GM12875 (cell line): ENCODE results near the gene TARP.

Experiments used
- H3K4me3 ChIP-seq: one replicate; pipeline ENCODE4 v1.5.1; 2011; ENCODE audit warnings: low read depth, low read length, control low read depth
- TF ChIP-seq, protein P1 (sequence below): IDR thresholded peaks from 2 replicates; pipeline ENCODE4 v1.5.1; 2011; ENCODE audit warnings: low read depth, mild to moderate bottlenecking, control low read depth, inconsistent platforms, low read length, moderate library complexity, borderline replicate concordance; ENCODE audit not compliant: insufficient read depth

Gene TARP

DNA sequence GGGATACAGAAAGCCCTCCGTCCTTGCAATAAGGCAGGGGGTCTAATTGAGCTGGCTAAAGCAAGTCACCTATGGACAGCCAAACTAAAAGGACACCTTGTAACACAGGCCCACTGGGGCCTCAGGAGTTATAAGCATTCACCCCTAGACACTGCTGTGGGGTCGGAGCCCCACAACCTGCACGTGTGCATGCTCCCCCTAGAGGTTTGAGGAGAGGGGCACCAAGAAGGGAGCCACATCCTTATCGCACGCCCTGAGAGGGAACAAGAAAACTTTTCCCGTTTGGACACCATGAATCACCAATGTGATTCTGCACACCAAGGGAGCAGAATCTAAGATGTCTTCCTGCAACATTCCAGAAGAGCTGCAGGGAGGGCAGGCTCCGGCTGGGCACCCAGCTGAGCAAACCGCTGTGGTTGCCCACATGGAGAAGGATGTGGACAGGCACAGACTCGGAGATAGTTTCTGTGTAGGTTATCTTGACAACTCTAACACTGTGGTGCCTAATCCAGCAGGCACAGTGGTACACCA lies 17.7 kb upstream of the TARP start:
- TF ChIP-seq, protein P1, sequence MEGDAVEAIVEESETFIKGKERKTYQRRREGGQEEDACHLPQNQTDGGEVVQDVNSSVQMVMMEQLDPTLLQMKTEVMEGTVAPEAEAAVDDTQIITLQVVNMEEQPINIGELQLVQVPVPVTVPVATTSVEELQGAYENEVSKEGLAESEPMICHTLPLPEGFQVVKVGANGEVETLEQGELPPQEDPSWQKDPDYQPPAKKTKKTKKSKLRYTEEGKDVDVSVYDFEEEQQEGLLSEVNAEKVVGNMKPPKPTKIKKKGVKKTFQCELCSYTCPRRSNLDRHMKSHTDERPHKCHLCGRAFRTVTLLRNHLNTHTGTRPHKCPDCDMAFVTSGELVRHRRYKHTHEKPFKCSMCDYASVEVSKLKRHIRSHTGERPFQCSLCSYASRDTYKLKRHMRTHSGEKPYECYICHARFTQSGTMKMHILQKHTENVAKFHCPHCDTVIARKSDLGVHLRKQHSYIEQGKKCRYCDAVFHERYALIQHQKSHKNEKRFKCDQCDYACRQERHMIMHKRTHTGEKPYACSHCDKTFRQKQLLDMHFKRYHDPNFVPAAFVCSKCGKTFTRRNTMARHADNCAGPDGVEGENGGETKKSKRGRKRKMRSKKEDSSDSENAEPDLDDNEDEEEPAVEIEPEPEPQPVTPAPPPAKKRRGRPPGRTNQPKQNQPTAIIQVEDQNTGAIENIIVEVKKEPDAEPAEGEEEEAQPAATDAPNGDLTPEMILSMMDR = peak; percentile 18; the same call in 1 of the 2 replicates
- no peak overlapping the region for H3K4me3 ChIP-seq

DNA sequence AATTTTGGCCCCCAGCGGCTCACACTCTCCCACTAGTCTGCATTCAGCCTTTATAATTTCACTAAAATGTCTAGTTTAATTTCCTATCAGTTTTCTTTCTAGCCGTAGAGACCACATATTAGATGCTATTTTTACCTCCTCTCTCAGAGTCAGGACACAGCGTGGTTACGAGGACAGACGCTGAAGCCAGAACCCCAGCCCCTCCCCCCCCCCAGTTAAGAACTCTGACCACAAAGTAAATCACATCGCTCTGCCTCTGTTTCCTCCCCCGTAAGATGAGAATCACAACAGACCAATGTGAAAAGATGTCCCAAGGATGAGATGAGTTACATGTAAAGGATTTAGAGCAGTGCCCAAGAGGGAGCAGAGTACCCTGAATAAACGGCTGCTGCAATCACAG lies 11.1 kb upstream of the TARP start:
- no peak overlapping the region for H3K4me3 ChIP-seq

DNA sequence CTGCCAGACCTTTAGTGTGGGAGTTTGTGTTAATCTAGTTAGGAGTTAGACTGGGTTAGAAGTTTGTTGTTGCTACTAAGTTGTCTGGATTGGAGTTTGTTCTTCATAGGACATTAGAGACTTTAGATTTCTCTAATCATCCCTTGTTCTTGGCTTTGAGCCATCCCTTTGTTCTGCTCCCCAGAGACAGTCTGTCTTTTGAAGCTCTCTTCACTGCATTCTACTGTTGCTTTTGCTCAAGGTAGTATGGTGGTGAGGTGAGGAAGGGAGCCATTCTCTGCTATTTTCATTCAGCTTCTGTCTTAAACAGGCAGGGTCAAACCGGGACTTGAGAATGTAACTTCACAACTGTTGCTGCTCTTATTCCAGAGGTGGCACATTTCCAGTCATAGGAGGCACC lies 10.4 kb upstream of the TARP start:
- TF ChIP-seq, protein P1 = no peak
- H3K4me3 ChIP-seq = no peak overlapping the region

More for the DNA sequence above, 11.1 kb upstream of the TARP start:
- TF ChIP-seq, protein P1 = no peak

DNA sequence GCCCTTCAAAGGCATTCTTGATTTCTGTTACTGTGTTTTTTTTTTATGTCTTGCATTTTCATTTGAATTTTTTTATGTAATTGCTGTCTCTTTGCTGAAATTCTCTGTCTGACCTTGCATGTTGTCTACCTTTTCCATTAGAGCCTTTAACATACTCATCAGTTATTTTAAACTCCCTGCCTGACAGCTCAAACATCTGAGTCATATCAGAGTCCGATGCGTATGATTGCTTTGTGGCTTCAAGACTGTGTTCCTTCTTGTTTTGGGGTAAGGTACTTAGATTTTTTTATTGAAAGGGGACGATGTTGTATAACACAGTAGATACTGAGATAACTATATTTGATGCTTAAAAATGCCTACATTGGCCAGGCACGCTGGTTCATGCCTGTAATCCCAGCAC lies 9.7 kb upstream of the TARP start:
- H3K4me3 ChIP-seq = no peak overlapping the region
- TF ChIP-seq, protein P1 = no peak

DNA sequence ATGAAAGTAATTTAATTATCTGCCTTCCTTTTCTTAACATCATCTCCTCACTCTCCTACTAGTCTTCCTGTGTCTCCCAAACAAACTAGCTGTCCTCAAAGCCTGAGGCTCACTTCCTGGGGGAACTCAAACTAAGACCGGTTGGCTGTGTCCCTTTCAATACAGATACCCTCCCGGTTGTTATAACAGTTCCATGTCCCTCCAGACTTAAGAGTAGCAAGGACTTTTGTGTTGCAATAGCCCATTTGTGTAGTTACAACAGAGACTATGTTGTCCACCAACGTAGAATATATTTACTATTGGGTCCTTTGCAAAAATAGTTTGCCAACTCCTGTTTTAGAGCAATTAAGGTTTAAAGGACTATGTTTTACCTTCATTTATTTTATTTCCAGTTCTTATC lies 8.6 kb upstream of the TARP start:
- H3K4me3 ChIP-seq = no peak overlapping the region
- TF ChIP-seq, protein P1 = no peak

DNA sequence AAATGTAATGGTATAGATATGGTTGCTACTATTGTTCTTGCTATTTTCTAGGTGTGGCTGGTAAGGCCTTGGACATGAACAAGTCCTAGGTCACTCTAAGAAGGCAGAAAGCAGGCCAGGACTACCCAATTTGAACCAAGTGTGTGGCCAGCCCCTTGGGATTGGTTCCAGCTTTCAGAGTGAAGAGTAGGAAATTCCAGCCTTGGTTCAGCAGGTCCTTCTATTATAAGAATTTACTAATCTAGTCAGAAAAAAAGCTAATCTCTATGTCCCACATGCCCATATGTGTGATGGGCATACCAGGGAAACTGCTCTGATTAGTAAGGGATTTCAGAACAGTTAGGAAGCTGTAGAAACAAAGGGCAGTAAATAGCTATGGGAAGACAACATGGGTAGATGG lies 7.8 kb upstream of the TARP start:
- H3K4me3 ChIP-seq = no peak overlapping the region
- TF ChIP-seq, protein P1 = no peak

DNA sequence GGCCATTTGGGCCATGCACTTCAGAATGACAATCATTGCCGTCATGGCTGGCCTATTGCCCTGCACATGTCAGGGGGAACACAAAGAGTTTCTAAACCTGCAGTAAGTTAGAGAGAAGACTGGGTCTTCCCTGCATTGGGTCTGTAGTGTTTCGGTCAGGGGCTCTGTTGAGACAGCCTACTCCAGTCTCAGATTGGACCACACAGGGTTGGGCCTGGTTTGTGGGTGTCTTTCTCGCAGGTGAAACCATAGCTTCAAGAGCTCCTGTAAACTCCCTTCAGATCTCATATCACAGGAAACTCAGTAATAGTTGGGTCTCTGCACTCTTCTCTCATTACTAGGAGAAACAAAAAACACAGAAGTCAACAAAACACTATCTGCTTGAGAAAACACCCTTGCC lies 7.3 kb upstream of the TARP start:
- TF ChIP-seq, protein P1 = no peak

More for the DNA sequence above, 7.3 kb upstream of the TARP start:
- no peak overlapping the region for H3K4me3 ChIP-seq
